A549 treated with ZK216348 at 1 μM for 4 hours (cell line): ENCODE results near the gene SPHK1. TPM values are rescaled to one million over a fixed set of nuclear protein-coding genes. Genes with fewer than 3 reads are reported as not detected.

Experiments
- total RNA-seq: library from RNA; stranded (reverse); fragments of 200-300 nt; extraction: Qiagen RNA extraction; gene quantifications from 5 replicates; pipeline ENCODE4 v1.2.3, GENCODE V29; 2022; ENCODE audit warnings: low read depth

Gene SPHK1, protein sequence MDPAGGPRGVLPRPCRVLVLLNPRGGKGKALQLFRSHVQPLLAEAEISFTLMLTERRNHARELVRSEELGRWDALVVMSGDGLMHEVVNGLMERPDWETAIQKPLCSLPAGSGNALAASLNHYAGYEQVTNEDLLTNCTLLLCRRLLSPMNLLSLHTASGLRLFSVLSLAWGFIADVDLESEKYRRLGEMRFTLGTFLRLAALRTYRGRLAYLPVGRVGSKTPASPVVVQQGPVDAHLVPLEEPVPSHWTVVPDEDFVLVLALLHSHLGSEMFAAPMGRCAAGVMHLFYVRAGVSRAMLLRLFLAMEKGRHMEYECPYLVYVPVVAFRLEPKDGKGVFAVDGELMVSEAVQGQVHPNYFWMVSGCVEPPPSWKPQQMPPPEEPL
- 31.3 to 55.5 TPM (median 45.6 TPM) in 5 replicates for total RNA-seq

DNA sequence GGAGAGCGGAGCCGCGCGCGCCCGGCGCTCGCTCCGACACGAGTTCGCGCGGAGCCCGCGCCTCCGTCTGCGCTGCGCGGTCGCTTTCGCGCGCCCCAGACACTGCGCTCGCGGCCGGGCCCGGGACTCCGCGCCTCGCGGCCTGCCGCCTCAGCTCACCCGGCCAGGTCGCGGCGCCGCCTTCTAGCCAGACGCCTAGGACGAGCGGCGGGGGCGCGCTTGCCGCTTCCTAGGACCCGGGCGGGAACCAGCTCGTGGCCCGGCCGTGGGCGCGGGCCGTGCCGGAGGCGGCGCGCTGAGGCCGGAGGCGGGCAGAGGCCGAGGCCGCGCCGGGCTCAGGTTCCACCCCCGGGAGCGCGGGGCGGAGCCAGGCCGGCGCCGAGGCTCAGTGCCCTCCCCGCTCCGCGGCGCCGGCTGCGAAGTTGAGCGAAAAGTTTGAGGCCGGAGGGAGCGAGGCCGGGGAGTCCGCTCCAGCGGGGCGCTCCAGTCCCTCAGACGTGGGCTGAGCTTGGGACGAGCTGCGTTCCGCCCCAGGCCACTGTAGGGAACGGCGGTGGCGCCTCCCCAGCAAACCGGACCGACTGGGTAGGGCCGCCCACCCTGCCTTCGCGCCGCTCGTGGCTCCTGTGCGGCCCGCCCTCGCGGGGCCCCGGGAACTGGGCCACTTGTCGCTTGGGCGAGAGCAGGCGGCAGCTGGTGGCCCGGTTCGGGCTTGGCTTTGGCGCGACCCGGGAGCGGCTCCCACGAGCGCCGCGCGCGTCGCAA, at the start of gene SPHK1:
Gene SPHK1 (plus strand): TSS at position 388 of the 765 bp plus-strand sequence. CDS start 1,036 bp downstream, outside the sequence.

DNA sequence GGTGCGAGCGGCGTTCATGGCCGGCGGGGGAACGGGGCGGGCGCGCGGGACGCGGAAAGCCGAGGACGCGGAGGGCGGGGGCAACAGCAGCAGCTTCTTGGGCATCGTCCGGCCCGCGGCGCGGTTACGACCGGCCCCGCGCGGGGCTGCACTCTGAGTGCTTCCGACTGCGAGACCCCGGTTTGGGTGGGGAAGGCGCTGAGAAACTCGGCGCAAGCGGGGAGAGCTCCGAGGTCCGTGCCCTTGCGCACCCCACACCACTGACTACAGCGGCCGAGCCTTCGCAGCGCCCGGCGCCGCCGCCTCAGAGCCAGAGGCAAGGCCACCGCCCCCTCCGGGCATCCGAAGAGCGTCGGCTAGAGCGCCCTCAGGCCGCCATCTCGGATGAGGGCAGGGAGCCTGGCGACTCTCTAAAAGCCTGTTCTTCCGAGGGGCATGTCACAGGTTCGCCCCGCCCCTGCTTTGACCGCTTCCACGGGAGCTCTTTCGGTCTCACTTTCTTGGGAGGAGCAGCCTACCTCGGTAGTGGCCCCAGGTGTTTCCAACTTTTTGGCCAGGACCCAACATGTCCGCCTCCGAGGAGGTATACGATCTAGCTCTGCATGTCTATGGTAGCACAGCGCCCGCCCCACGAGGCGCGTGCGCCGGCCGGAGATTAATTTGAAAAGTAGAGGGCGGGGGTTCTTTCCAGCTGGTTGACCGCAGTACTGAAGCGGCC, 30.7 kb upstream of the SPHK1 start, which contains the start of gene PRPSAP1:
Gene PRPSAP1 (minus strand): TSS at position 318 of the 718 bp plus-strand sequence. CDS start 213 bp downstream, at position 105.

Other genes with a start within 250 kb of the SPHK1 start
- 0.38 to 0.71 TPM (median 0.55 TPM) in 5 replicates for gene FOXJ1, start 243.4 kb upstream of the SPHK1 start, total RNA-seq
- 8.0 to 10.1 TPM (median 8.6 TPM) in 5 replicates for gene RNF157, start 144.1 kb upstream of the SPHK1 start, total RNA-seq
- 47.5 to 118 TPM (median 102 TPM) in 5 replicates for gene UBALD2, start 119.3 kb upstream of the SPHK1 start, total RNA-seq
- gene QRICH2, start 76.3 kb upstream of the SPHK1 start, total RNA-seq = 0.31 to 1.5 TPM (median 1.4 TPM) in 5 replicates
- gene PRPSAP1, start 30.7 kb upstream of the SPHK1 start, total RNA-seq = 54.1 to 68.2 TPM (median 61.5 TPM) in 5 replicates
- 20.6 to 35.0 TPM (median 33.9 TPM) in 5 replicates for gene UBE2O, start 68.5 kb downstream of the SPHK1 start, total RNA-seq
- 0.29 to 0.51 TPM (median 0.37 TPM) in 4 of 5 replicates, not detected in the other for gene AANAT, start 83.0 kb downstream of the SPHK1 start, total RNA-seq
- 38.4 to 72.8 TPM (median 67.5 TPM) in 5 replicates for gene RHBDF2, start 116.8 kb downstream of the SPHK1 start, total RNA-seq
- 0.81 to 1.4 TPM (median 1.1 TPM) in 5 replicates for gene CYGB, start 153.1 kb downstream of the SPHK1 start, total RNA-seq
- gene PRCD, start 155.4 kb downstream of the SPHK1 start, total RNA-seq = not detected in 5 replicates
- gene ST6GALNAC2, start 201.3 kb downstream of the SPHK1 start, total RNA-seq = 0.21 to 0.98 TPM (median 0.60 TPM) in 5 replicates